HG02678 (cell line): Measurements from ENCODE around the gene TACR3.
"Not testable (repeated sequence)": the region's sequence is repeated elsewhere in the genome, so short reads cannot be mapped to it uniquely, and the experiment has no call there.

Experiments used
- ATAC-seq: cut with Tn5 transposase; IDR thresholded peaks from one replicate; pipeline ENCODE4 v1.9.1; 2021; ENCODE audit warnings: mild to moderate bottlenecking, moderate library complexity; ENCODE audit not compliant: unreplicated experiment

TACR3 gene, protein sequence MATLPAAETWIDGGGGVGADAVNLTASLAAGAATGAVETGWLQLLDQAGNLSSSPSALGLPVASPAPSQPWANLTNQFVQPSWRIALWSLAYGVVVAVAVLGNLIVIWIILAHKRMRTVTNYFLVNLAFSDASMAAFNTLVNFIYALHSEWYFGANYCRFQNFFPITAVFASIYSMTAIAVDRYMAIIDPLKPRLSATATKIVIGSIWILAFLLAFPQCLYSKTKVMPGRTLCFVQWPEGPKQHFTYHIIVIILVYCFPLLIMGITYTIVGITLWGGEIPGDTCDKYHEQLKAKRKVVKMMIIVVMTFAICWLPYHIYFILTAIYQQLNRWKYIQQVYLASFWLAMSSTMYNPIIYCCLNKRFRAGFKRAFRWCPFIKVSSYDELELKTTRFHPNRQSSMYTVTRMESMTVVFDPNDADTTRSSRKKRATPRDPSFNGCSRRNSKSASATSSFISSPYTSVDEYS

DNA sequence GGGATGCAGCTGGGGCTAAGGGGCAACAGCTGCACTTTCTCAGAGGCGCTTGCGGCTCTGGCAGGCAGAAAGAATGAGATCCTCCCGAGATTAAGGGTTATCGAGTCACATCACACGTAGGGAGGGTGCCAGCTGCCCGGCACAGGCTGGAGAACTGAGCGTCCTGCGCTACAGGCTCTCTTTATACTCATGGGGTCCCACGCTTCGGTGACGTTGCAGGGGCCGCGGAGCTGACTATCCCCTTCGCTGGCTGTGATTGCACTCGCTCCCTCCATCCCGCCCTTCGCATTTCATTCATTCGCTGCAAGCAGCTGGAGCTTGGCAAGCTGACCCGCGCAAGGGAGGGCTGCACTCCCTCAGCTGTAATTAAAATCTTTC lies at the start of gene TACR3:
Gene TACR3, minus strand, starts transcription at position 156 of the 378 bp plus-strand sequence. CDS start 310 bp downstream, outside the sequence.
- ATAC-seq: no peak

GRCh38 chr4:103757631-103758030 lies 37.8 kb upstream of the TACR3 start:
- no peak for ATAC-seq

- ATAC-seq: no peak
Observed at GRCh38 chr4:103756741-103757140, 37.0 kb upstream of the TACR3 start.

DNA sequence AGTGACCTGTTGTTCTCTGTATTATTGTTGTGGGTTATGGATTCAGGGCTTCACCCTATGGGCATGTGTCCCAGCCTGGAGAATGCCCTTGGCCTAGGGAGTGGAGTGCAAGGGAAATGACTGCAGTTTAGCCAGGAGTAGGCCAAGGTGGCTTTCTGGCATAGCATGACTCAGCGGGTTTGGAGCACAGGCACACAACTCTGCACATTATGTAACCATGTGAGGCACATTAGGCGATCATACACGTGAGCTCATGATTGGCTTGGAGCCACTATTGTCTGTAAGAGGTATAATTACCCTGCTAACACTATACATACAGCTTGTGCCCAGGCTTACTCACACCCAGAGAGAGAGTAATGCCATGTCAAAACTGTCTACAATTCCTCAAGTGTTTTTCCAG lies 35.1 kb upstream of the TACR3 start:
- no peak for ATAC-seq

DNA sequence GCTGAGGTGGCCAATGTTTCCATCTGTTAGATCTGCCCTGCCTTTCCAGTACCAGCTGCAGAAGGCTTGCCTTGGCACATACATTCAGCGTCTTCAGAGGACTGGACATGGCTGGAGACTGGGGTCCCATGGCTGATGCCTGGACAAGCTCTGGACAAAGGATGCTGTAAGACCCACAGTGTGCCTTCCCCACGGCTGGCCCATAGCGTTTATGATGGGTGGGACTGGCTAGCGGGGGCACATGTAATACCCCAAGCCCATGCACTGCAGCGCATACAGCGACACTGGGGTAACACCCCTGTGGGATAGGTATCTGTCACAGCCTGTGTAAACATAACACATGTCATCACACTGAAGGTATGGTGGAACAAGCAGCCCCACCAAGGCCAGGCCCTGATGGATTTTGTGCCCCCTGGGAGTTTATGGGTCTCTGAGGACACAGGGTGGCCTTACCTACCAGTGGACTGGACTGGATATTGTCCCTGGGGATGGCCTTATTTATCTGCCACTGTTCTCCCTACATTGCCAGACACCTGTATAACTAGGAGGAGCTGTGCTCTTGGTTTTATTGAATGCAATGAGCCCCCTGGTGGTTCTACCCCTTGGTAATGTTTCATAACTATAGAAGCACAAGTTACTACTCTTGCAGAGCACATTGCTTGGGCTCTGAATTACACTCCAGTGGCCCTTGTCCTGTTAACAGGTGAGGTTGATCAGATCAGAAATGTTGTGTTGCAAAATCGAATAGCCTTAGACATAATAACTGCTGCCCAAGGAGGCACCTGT lies 34.3 kb upstream of the TACR3 start:
- no peak for ATAC-seq

DNA sequence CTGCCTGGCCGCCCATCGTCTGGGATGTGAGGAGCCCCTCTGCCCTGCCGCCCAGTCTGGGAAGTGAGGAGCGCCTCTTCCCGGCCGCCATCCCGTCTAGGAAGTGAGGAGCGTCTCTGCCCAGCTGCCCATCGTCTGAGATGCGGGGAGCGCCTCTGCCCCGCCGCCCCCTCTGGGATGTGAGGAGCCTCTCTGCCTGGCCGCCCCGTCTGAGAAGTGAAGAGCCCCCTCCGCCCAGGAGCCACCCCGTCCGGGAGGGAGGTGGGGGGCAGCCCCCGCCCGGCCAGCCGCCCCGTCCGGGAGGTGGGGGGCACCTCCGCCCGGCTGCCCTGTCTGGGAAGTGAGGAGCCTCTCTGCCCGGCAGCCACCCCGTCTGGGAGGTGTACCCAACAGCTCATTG lies 3.4 kb upstream of the TACR3 start:
- ATAC-seq: not testable (repeated sequence)

GRCh38 chr4:103721251-103721650 lies 1.5 kb upstream of the TACR3 start:
- no peak for ATAC-seq

GRCh38 chr4:103720661-103721060 lies 876 bp upstream of the TACR3 start:
- ATAC-seq: no peak

GRCh38 chr4:103719105-103719829 lies 518 bp downstream of the TACR3 start:
- ATAC-seq: no peak

DNA sequence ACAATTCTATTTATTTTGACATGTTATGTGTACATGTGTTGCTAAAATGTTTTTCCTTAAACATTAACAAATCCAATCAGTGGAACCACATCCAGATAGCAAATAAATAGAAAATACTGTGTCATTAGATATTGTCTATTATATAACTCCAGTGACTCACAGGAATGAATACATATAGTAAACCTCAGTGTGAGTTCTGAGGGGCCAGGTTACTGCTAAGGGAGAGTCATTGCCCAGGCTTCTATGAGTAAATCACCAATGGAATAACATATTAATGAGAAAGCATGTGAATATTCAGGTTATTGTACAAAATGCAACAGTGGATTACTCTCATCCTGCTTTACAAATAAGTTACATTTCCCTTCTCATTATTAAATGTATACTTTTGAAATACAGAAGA lies 27.2 kb downstream of the TACR3 start:
- ATAC-seq: no peak

- no peak for ATAC-seq
Observed at GRCh38 chr4:103673983-103674382, 45.8 kb downstream of the TACR3 start.

DNA sequence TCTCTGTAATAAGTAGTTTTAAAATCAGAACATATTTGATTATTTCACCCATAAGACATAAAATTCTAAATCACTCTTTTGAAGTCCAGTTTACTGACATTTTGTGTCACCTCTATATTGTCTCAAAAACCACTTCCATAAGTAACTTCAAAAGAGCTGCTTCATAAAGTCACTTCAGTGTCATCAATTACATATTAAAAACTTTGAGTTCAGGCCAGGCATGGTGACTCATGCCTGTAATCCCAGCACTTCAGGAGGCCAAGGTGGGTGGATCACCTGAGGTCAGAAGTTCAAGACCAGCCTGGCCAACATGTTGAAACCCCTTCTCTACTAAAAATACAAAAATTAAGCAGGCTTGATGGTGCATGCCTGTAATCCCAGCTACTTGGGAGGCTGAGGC lies 53.0 kb downstream of the TACR3 start:
- not testable (repeated sequence) for ATAC-seq

GRCh38 chr4:103664436-103665075 lies 55.2 kb downstream of the TACR3 start:
- no peak for ATAC-seq

- no peak for ATAC-seq
Observed at GRCh38 chr4:103648541-103648940, 71.2 kb downstream of the TACR3 start.

DNA sequence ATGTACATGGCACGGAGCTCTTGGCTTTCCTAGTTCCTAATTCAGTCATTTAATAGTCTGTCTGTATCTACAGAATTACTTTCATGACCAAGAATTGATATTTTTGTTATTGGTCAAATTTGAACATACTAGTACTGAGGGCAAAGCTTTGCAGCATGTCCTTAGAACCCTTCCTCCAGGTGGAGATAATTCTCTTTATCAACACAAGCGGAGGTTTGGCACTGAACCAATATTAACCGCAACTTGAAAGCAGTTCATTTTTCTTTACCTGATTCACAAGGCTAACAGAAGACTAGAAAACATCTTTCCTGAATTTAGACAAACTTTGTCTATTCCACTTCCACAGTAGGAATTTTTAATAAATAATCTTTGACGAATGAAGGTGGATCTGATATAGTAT lies 73.8 kb downstream of the TACR3 start:
- ATAC-seq: no peak

- no peak for ATAC-seq
Observed at GRCh38 chr4:103634236-103634635, 85.5 kb downstream of the TACR3 start.

- ATAC-seq: no peak
Observed at GRCh38 chr4:103626296-103626695, 93.5 kb downstream of the TACR3 start.

DNA sequence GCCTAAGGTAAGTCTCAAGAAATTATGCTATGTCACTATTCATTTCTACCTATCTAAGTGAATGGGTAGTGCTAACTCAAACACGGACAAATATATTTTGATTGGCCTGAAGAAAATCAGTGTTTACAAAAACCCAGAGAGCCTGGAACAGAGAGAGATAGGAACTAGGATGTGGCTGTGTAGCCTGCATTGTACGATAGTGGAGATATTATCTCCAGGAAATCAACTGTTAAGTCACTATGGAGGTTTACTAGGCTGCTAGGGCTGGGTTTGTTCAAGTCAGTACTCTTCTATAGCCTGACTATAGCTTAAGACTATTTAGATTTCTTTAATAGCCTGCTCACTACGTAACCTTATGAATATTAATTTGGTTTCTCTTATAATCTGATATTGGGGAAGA lies 127.9 kb downstream of the TACR3 start:
- ATAC-seq: no peak

- no peak for ATAC-seq
Observed at GRCh38 chr4:103567591-103567990, 152.2 kb downstream of the TACR3 start.

- not testable (repeated sequence) for ATAC-seq
Observed at GRCh38 chr4:103559178-103559577, 160.6 kb downstream of the TACR3 start.
